IMR-90 (cell line): ENCODE data around the gene CFAP61. TPM values are rescaled to one million over a fixed set of nuclear protein-coding genes. Genes with fewer than 3 reads are reported as not detected.

ENCODE experiments used
- ATAC-seq: fragments of 200-7000 bp; cut with Tn5 transposase; 2 replicates; pipeline ENCODE4 v1.9.1; 2020; ENCODE audit warnings: low read depth, mild to moderate bottlenecking, moderate library complexity
- BruUV-seq: library from RNA; stranded (reverse); fragments of 400-500 nt; replicated peaks from 2 replicates; lab custom pipeline; 2021; lab: Mats Ljungman, UMichigan
- CTCF ChIA-PET: fragments of 300-600 bp; formaldehyde crosslinking; extraction: SDS; loops from one replicate; lab custom pipeline; 2021; ENCODE audit warnings: antibody characterized with exemption; lab: Yijun Ruan, JAX
- POLR2A ChIA-PET: fragments of 300-600 bp; sonication (Branson Sonifier 250); formaldehyde crosslinking; loops from one replicate; lab custom pipeline; 2022; ENCODE audit warnings: antibody characterized with exemption; ENCODE audit not compliant: unreplicated experiment; lab: Charles Lee
- DNase-seq: peaks from one replicate; pipeline ENCODE4 v3.0.0; 2013
- H2AFZ ChIP-seq: replicated peaks from 2 replicates; pipeline ENCODE3; 2013; ENCODE audit warnings: low read length, mild to moderate bottlenecking; ENCODE audit not compliant: poor library complexity
- H2AK5ac ChIP-seq: 2 replicates; pipeline ENCODE4 v1.6.1; 2013; ENCODE audit warnings: low read depth, low read length, inconsistent platforms
- H2AK9ac ChIP-seq: replicated peaks from 2 replicates; pipeline ENCODE3; 2013; ENCODE audit warnings: mild to moderate bottlenecking, low read depth, low read length, moderate library complexity; ENCODE audit not compliant: poor library complexity
- H2BK120ac ChIP-seq: 2 replicates; pipeline ENCODE4 v1.6.1; 2013; ENCODE audit warnings: low read depth, low read length, inconsistent platforms
- H2BK15ac ChIP-seq: 3 replicates; pipeline ENCODE4 v1.6.1; 2013; ENCODE audit warnings: low read depth, low read length, inconsistent platforms
- H2BK20ac ChIP-seq: 2 replicates; pipeline ENCODE4 v1.6.1; 2013; ENCODE audit warnings: low read depth, mild to moderate bottlenecking, inconsistent platforms, low read length, moderate library complexity
- H2BK5ac ChIP-seq: 2 replicates; pipeline ENCODE4 v1.6.1; 2013; ENCODE audit warnings: mild to moderate bottlenecking, low read depth, low read length, inconsistent platforms; ENCODE audit not compliant: poor library complexity, severe bottlenecking
- H3K14ac ChIP-seq: replicated peaks from 2 replicates; pipeline ENCODE4 v1.6.1; 2013; ENCODE audit warnings: low read depth, low read length, inconsistent platforms
- H3K18ac ChIP-seq: 2 replicates; pipeline ENCODE4 v1.6.1; 2013; ENCODE audit warnings: low read depth, low read length, control low read depth
- H3K23ac ChIP-seq: 2 replicates; pipeline ENCODE4 v1.6.1; 2013; ENCODE audit warnings: low read depth, low read length, inconsistent platforms
- H3K27ac ChIP-seq: 2 replicates; pipeline ENCODE4 v1.5.1; 2013; ENCODE audit warnings: mild to moderate bottlenecking, control low read depth, low read length; ENCODE audit not compliant: insufficient read depth
- H3K27me3 ChIP-seq: 2 replicates; pipeline ENCODE4 v1.6.1; 2013; ENCODE audit warnings: low read length; ENCODE audit not compliant: control insufficient read depth, insufficient read depth
- H3K36me3 ChIP-seq: 2 replicates; pipeline ENCODE4 v1.6.1; 2013; ENCODE audit warnings: low read length, mixed read lengths; ENCODE audit not compliant: control insufficient read depth, insufficient read depth
- H3K4ac ChIP-seq: 2 replicates; pipeline ENCODE4 v1.6.1; 2013; ENCODE audit warnings: low read depth, low read length, inconsistent platforms
- H3K4me1 ChIP-seq: 2 replicates; pipeline ENCODE4 v1.6.1; 2013; ENCODE audit warnings: low read length, mixed read lengths; ENCODE audit not compliant: control insufficient read depth, insufficient read depth
- H3K4me2 ChIP-seq: 2 replicates; pipeline ENCODE4 v1.6.1; 2013; ENCODE audit warnings: low read depth, mild to moderate bottlenecking, control low read depth, low read length, moderate library complexity
- H3K4me3 ChIP-seq: 2 replicates; pipeline ENCODE4 v1.5.1; 2013; ENCODE audit warnings: low read depth, mild to moderate bottlenecking, control low read depth, low read length, moderate library complexity; ENCODE audit not compliant: insufficient read depth
- H3K56ac ChIP-seq: 2 replicates; pipeline ENCODE4 v1.6.1; 2013; ENCODE audit warnings: low read length, inconsistent platforms; ENCODE audit not compliant: insufficient read depth; ENCODE audit errors: extremely low read depth
- H3K79me1 ChIP-seq, 2 experiments: 2 replicates each; pipeline ENCODE4 v1.6.1; 2013; ENCODE audit warnings: low read length in 2 of 2, inconsistent platforms in 1 of 2, low read depth in 1 of 2
- H3K9ac ChIP-seq: 2 replicates; pipeline ENCODE4 v1.6.1; 2013; ENCODE audit warnings: low read depth, low read length, control low read depth
- H3K9me1 ChIP-seq: 2 replicates; pipeline ENCODE4 v1.6.1; 2013; ENCODE audit warnings: low read length, inconsistent platforms; ENCODE audit not compliant: insufficient read depth
- H3K9me3 ChIP-seq: 2 replicates; pipeline ENCODE4 v1.6.1; 2013; ENCODE audit warnings: low read length; ENCODE audit not compliant: control insufficient read depth, insufficient read depth
- H4K20me1 ChIP-seq: 2 replicates; pipeline ENCODE4 v1.6.1; 2013; ENCODE audit warnings: low read length, inconsistent platforms; ENCODE audit not compliant: insufficient read depth
- H4K5ac ChIP-seq: 2 replicates; pipeline ENCODE4 v1.6.1; 2013; ENCODE audit warnings: mild to moderate bottlenecking, low read depth, low read length, control low read depth
- H4K8ac ChIP-seq, 2 experiments: 2 replicates each; pipeline ENCODE4 v1.6.1; 2013; ENCODE audit warnings: low read depth in 2 of 2, low read length in 2 of 2, control low read depth in 1 of 2, inconsistent platforms in 1 of 2
- H4K91ac ChIP-seq: 2 replicates; pipeline ENCODE4 v1.6.1; 2013; ENCODE audit warnings: low read depth, low read length, inconsistent platforms; ENCODE audit not compliant: insufficient read depth
- CEBPB ChIP-seq: IDR thresholded peaks from 2 replicates; pipeline ENCODE4 v1.6.1; 2012; ENCODE audit warnings: low read depth, low read length, improper control_type of control experiment
- CHD1 ChIP-seq: IDR thresholded peaks from 2 replicates; pipeline ENCODE4 v1.6.1; 2012; ENCODE audit warnings: low read depth, low read length, improper control_type of control experiment
- FOS ChIP-seq: fragments of 150-350 bp; IDR thresholded peaks from 2 replicates; pipeline ENCODE4 v1.6.1; 2016; ENCODE audit warnings: low read depth, low read length
- MAFK ChIP-seq: IDR thresholded peaks from 2 replicates; pipeline ENCODE4 v1.6.1; 2012; ENCODE audit warnings: low read depth, low read length, improper control_type of control experiment
- MAZ ChIP-seq: IDR thresholded peaks from 2 replicates; pipeline ENCODE4 v1.6.1; 2012; ENCODE audit warnings: low read depth, mild to moderate bottlenecking, low read length, improper control_type of control experiment, moderate library complexity, borderline replicate concordance
- RCOR1 ChIP-seq: IDR thresholded peaks from 2 replicates; pipeline ENCODE4 v1.6.1; 2012; ENCODE audit warnings: mild to moderate bottlenecking, low read length, improper control_type of control experiment; ENCODE audit not compliant: insufficient replicate concordance
- USF2 ChIP-seq: fragments of 150-350 bp; IDR thresholded peaks from 2 replicates; pipeline ENCODE4 v1.6.1; 2017; ENCODE audit warnings: mild to moderate bottlenecking, antibody characterized with exemption, low read length, low read depth
- WGBS, 2 experiments: methylation state at CpG; one replicate each; pipeline versions ENCODE4 v1.1.5 to v1.1.7; 2013; ENCODE audit warnings: missing lambda C conversion rate in 2 of 2; ENCODE audit not compliant: insufficient read length in 1 of 2; ENCODE audit errors: extremely low coverage in 2 of 2; 5-methylcytosine and 5-hydroxymethylcytosine counted together
- dilution Hi-C: fragments of 300-500 bp; cut with HindIII; formaldehyde crosslinking; loops from one replicate; pipeline ENCODE4 v1.14.3; 2018; ENCODE audit warnings: low sequenced_read_pairs; ENCODE audit not compliant: unreplicated experiment
- in situ Hi-C: fragments of 300-500 bp; cut with MboI; formaldehyde crosslinking; loops from 3 replicates; pipeline ENCODE4 v1.14.3; 2019; ENCODE audit warnings: low sequenced_read_pairs, inconsistent platforms, mixed read lengths
- intact Hi-C: fragments of 100-400 bp; cut with micrococcal nuclease; formaldehyde crosslinking; loops from 2 replicates; pipeline ENCODE4 v1.10.0; 2022
- polyA plus RNA-seq, 3 experiments: library from polyadenylated mRNA; depleted of rRNA; stranded (reverse); fragments of >200 nt; gene quantifications; 2 replicates each; pipeline ENCODE4 v1.2.3, GENCODE V29; 2012; ENCODE audit warnings: low replicate concordance in 1 of 3
- total RNA-seq: library from RNA; depleted of rRNA; stranded (reverse); fragments of >200 nt; gene quantifications from 2 replicates; pipeline ENCODE4 v1.2.3, GENCODE V29; 2012
- TF ChIP-seq, protein P1 (sequence below): conservative IDR thresholded peaks from 2 replicates; pipeline ENCODE4 v1.5.1; 2012; ENCODE audit warnings: mild to moderate bottlenecking, low read depth, low read length, improper control_type of control experiment
- TF ChIP-seq, protein P2 (sequence below): fragments of 150-350 bp; IDR thresholded peaks from 2 replicates; pipeline ENCODE4 v1.6.1; 2016; ENCODE audit warnings: low read depth, mild to moderate bottlenecking, low read length, moderate library complexity, borderline replicate concordance

Gene CFAP61
- total and polyA plus RNA-seq, 2 of the 4 experiments (the other 2 are of a cell fraction), result 0.07 TPM; not detected in 1

DNA sequence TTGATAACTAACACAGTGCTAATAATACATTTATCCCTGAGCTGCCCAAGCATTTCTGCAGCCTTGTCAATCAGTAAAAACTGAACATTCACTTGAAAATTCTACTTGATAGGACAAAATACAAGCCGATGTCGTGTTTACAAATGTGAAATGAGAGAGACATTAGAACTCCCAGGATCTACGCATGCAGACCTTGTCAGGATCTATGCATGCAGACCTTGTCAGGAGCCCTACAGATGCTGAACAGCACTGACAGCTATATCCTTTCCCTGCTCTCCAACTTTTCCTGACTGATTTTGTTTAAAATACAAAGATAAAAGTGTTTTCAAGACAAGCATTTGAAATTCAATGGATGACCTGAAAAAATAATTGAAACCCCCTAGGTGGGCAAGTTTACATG is 344.5 kb downstream of the CFAP61 start:
- no peak overlapping the region for H3K9ac ChIP-seq
- dilution Hi-C loops (no loop called here), in situ Hi-C loops (no loop called here), intact Hi-C loops (no loop called here)
- no peaks in the 10 kb centered on the region for H3K79me1 ChIP-seq
- ChIA-PET POLR2A (no interaction called here), CTCF (no interaction called here)
- H2BK5ac ChIP-seq, result no peak overlapping the region
- no peak overlapping the region for H3K27ac ChIP-seq
- no peak overlapping the region for H2BK15ac ChIP-seq
- no peaks in the 10 kb centered on the region for H3K9me3 ChIP-seq
- H3K56ac ChIP-seq, result no peak overlapping the region
- H3K23ac ChIP-seq, result no peak overlapping the region
- no peak overlapping the region for H3K14ac ChIP-seq
- BruUV-seq, result no TSS peak
- H2BK120ac ChIP-seq, result no peak overlapping the region
- no peak overlapping the region for H2AK9ac ChIP-seq
- H3K4ac ChIP-seq, result no peak overlapping the region
- no peak overlapping the region for H3K4me3 ChIP-seq
- H4K91ac ChIP-seq, result no peak overlapping the region
- no peak overlapping the region for H3K4me2 ChIP-seq
- H2AFZ ChIP-seq, result no peak overlapping the region
- no peak overlapping the region for H2AK5ac ChIP-seq
- ATAC-seq (no peak), DNase-seq (no peak)
- WGBS, 2 experiments, result no CpG with 5 or more reads among the region's 3 CpGs
- peaks cover 17% of the 10 kb centered on the region for H3K4me1 ChIP-seq
- no peaks in the 10 kb centered on the region for H3K36me3 ChIP-seq
- no peak overlapping the region for H4K5ac ChIP-seq
- no peaks in the 10 kb centered on the region for H3K27me3 ChIP-seq
- no peaks in the 10 kb centered on the region for H4K20me1 ChIP-seq
- H3K18ac ChIP-seq, result no peak overlapping the region
- no peak overlapping the region for H2BK20ac ChIP-seq
- H4K8ac ChIP-seq, result no peak overlapping the region
- TF ChIP-seq RCOR1 (no peak), FOS (no peak), MAFK (no peak), CEBPB (no peak), CHD1 (no peak), MAZ (no peak), USF2 (no peak)
- TF ChIP-seq, protein P1, sequence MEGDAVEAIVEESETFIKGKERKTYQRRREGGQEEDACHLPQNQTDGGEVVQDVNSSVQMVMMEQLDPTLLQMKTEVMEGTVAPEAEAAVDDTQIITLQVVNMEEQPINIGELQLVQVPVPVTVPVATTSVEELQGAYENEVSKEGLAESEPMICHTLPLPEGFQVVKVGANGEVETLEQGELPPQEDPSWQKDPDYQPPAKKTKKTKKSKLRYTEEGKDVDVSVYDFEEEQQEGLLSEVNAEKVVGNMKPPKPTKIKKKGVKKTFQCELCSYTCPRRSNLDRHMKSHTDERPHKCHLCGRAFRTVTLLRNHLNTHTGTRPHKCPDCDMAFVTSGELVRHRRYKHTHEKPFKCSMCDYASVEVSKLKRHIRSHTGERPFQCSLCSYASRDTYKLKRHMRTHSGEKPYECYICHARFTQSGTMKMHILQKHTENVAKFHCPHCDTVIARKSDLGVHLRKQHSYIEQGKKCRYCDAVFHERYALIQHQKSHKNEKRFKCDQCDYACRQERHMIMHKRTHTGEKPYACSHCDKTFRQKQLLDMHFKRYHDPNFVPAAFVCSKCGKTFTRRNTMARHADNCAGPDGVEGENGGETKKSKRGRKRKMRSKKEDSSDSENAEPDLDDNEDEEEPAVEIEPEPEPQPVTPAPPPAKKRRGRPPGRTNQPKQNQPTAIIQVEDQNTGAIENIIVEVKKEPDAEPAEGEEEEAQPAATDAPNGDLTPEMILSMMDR, result no peak
- TF ChIP-seq, protein P2, sequence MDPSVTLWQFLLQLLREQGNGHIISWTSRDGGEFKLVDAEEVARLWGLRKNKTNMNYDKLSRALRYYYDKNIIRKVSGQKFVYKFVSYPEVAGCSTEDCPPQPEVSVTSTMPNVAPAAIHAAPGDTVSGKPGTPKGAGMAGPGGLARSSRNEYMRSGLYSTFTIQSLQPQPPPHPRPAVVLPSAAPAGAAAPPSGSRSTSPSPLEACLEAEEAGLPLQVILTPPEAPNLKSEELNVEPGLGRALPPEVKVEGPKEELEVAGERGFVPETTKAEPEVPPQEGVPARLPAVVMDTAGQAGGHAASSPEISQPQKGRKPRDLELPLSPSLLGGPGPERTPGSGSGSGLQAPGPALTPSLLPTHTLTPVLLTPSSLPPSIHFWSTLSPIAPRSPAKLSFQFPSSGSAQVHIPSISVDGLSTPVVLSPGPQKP, result no peak
- peaks cover 3% of the 10 kb centered on the region; the same call in 1 of the 2 replicates for H3K9me1 ChIP-seq
